Neuronal stem cell (in vitro differentiated cells): ENCODE data around the gene SPRY2.

ENCODE experiments used
- DNase-seq: peaks from one replicate; pipeline ENCODE4 v3.0.0-alpha.2; 2013; ENCODE audit warnings: low spot score
- H2AFZ ChIP-seq: one replicate; pipeline ENCODE4 v1.6.1; 2013; ENCODE audit warnings: mild to moderate bottlenecking, low read length, inconsistent platforms
- H2AK5ac ChIP-seq: 2 replicates; pipeline ENCODE4 v1.6.1; 2013; ENCODE audit warnings: low read depth, mild to moderate bottlenecking, inconsistent platforms, low read length, moderate library complexity, mixed read lengths
- H2BK120ac ChIP-seq: 2 replicates; pipeline ENCODE4 v1.6.1; 2013; ENCODE audit warnings: low read depth, mild to moderate bottlenecking, inconsistent platforms, low read length, moderate library complexity, mixed read lengths
- H2BK12ac ChIP-seq: one replicate; pipeline ENCODE4 v1.6.1; 2013; ENCODE audit warnings: low read length, inconsistent platforms
- H2BK15ac ChIP-seq: 2 replicates; pipeline ENCODE4 v1.6.1; 2013; ENCODE audit warnings: mild to moderate bottlenecking, low read length, inconsistent platforms, mixed read lengths
- H2BK5ac ChIP-seq: one replicate; pipeline ENCODE4 v1.6.1; 2013; ENCODE audit warnings: inconsistent platforms, mild to moderate bottlenecking, low read length, moderate library complexity
- H3K14ac ChIP-seq: one replicate; pipeline ENCODE4 v1.6.1; 2013; ENCODE audit warnings: low read length, inconsistent platforms
- H3K18ac ChIP-seq: 2 replicates; pipeline ENCODE4 v1.6.1; 2013; ENCODE audit warnings: low read length, inconsistent platforms
- H3K23ac ChIP-seq: 2 replicates; pipeline ENCODE4 v1.6.1; 2013; ENCODE audit warnings: low read depth, mild to moderate bottlenecking, mixed read lengths, low read length, inconsistent platforms; ENCODE audit not compliant: poor library complexity
- H3K27ac ChIP-seq: replicated peaks from 3 replicates; pipeline ENCODE4 v1.5.1; 2013; ENCODE audit warnings: low read length, inconsistent platforms
- H3K27me3 ChIP-seq, 3 experiments: 2 replicates each; pipeline ENCODE4 v1.6.1; 2013; ENCODE audit warnings: low read length in 3 of 3, mild to moderate bottlenecking in 2 of 3, inconsistent platforms in 1 of 3, low read depth in 1 of 3, mixed read lengths in 1 of 3, moderate library complexity in 1 of 3; ENCODE audit not compliant: control insufficient read depth in 3 of 3, insufficient read depth in 3 of 3
- H3K36me3 ChIP-seq, 2 donors: replicated peaks in 1 of 2; 2 replicates each; pipeline ENCODE4 v1.6.1; 2013; ENCODE audit warnings: low read length in 2 of 2; ENCODE audit not compliant: control insufficient read depth in 2 of 2, insufficient read depth in 2 of 2
- H3K4ac ChIP-seq: 2 replicates; pipeline ENCODE4 v1.6.1; 2013; ENCODE audit warnings: inconsistent platforms, mild to moderate bottlenecking, low read length, moderate library complexity
- H3K4me1 ChIP-seq, 2 donors: 1 replicate in 1 of 2; 2 replicates in 1 of 2; pipeline ENCODE4 v1.6.1; 2013; ENCODE audit warnings: low read length in 2 of 2, low read depth in 1 of 2; ENCODE audit not compliant: control insufficient read depth in 2 of 2, insufficient read depth in 1 of 2
- H3K4me2 ChIP-seq: one replicate; pipeline ENCODE4 v1.6.1; 2013; ENCODE audit warnings: mild to moderate bottlenecking, low read length, inconsistent platforms; ENCODE audit not compliant: insufficient read depth, poor library complexity, severe bottlenecking
- H3K4me3 ChIP-seq, 2 donors: 2 replicates each; pipeline ENCODE4 v1.5.1; 2013; ENCODE audit warnings: low read length in 2 of 2, mild to moderate bottlenecking in 2 of 2, inconsistent platforms in 1 of 2, moderate library complexity in 1 of 2
- H3K79me1 ChIP-seq: one replicate; pipeline ENCODE4 v1.6.1; 2013; ENCODE audit warnings: low read depth, mild to moderate bottlenecking, inconsistent platforms, low read length, moderate library complexity
- H3K9ac ChIP-seq: one replicate; pipeline ENCODE4 v1.6.1; 2013; ENCODE audit warnings: mild to moderate bottlenecking, low read depth, low read length, inconsistent platforms; ENCODE audit not compliant: poor library complexity
- H3K9me3 ChIP-seq, 2 donors: replicated peaks in 1 of 2; 2 replicates each; pipeline versions ENCODE3 to v1.6.1; 2013; ENCODE audit warnings: low read length in 2 of 2, mild to moderate bottlenecking in 2 of 2, inconsistent platforms in 1 of 2, low read depth in 1 of 2, mixed read lengths in 1 of 2, moderate library complexity in 1 of 2; ENCODE audit not compliant: control insufficient read depth in 2 of 2, insufficient read depth in 1 of 2
- H4K8ac ChIP-seq: one replicate; pipeline ENCODE4 v1.6.1; 2013; ENCODE audit warnings: low read depth, mild to moderate bottlenecking, inconsistent platforms, low read length, moderate library complexity
- H4K91ac ChIP-seq: one replicate; pipeline ENCODE4 v1.6.1; 2013; ENCODE audit warnings: low read length, low read depth, mild to moderate bottlenecking, inconsistent platforms; ENCODE audit not compliant: poor library complexity
- WGBS, 2 donors: extraction: QIAGEN DNeasy Blood & Tissue Kit; methylation state at CpG; one replicate each; pipeline ENCODE4 v1.1.7; 2013; ENCODE audit warnings: missing lambda C conversion rate in 2 of 2, mixed read lengths in 1 of 2; ENCODE audit not compliant: insufficient read length in 2 of 2, insufficient replicate concordance in 1 of 2; ENCODE audit errors: extremely low coverage in 2 of 2; 5-methylcytosine and 5-hydroxymethylcytosine counted together

Gene SPRY2

GRCh38 chr13:80331984-80332383 is 8.9 kb downstream of the SPRY2 start:
- H3K27me3 ChIP-seq, result no peaks in the 10 kb centered on the region
- no peak overlapping the region for H3K14ac ChIP-seq
- H3K4me3 ChIP-seq, result no peak overlapping the region
- H2BK5ac ChIP-seq, result no peak overlapping the region
- H3K23ac ChIP-seq, result no peak overlapping the region
- DNase-seq, result no peak
- WGBS, 2 donors, result no CpG with 5 or more reads among the region's 2 CpGs
- no peak overlapping the region for H2AK5ac ChIP-seq
- H3K9me3 ChIP-seq, result peaks cover 0 to 13% of the 10 kb centered on the region in 2 donors
- H3K4me2 ChIP-seq, result no peak overlapping the region
- no peak overlapping the region for H3K27ac ChIP-seq
- H3K36me3 ChIP-seq, result peaks cover 7 to 70% of the 10 kb centered on the region in 2 donors
- H4K91ac ChIP-seq, result no peak overlapping the region
- H3K4ac ChIP-seq, result no peak overlapping the region
- H3K4me1 ChIP-seq, result peaks cover 4 to 7% of the 10 kb centered on the region in 2 donors
- H2BK120ac ChIP-seq, result no peak overlapping the region
- no peak overlapping the region for H2BK12ac ChIP-seq
- peaks cover 2% of the 10 kb centered on the region for H3K79me1 ChIP-seq
- no peak overlapping the region for H2AFZ ChIP-seq
- no peak overlapping the region for H3K18ac ChIP-seq
- no peak overlapping the region for H4K8ac ChIP-seq
- no peak overlapping the region for H2BK15ac ChIP-seq
- no peak overlapping the region for H3K9ac ChIP-seq

GRCh38 chr13:80329250-80329649 is 11.7 kb downstream of the SPRY2 start:
- H3K4ac ChIP-seq, result no peak overlapping the region
- H3K79me1 ChIP-seq, result peaks cover 2% of the 10 kb centered on the region
- H3K36me3 ChIP-seq, result peaks cover 1 to 51% of the 10 kb centered on the region in 2 donors
- no peak overlapping the region for H3K4me2 ChIP-seq
- H3K18ac ChIP-seq, result no peak overlapping the region
- no peak overlapping the region for H2BK5ac ChIP-seq
- no peak overlapping the region for H2BK12ac ChIP-seq
- no peak overlapping the region for H3K4me3 ChIP-seq
- H3K4me1 ChIP-seq, result no peaks in the 10 kb centered on the region
- no peak overlapping the region for H2AK5ac ChIP-seq
- no peak overlapping the region for H3K9ac ChIP-seq
- H3K23ac ChIP-seq, result no peak overlapping the region
- no peak overlapping the region for H4K91ac ChIP-seq
- H3K14ac ChIP-seq, result no peak overlapping the region
- DNase-seq, result no peak
- H4K8ac ChIP-seq, result no peak overlapping the region
- H2BK120ac ChIP-seq, result no peak overlapping the region
- no peaks in the 10 kb centered on the region for H3K27me3 ChIP-seq
- no peak overlapping the region for H2AFZ ChIP-seq
- no peak overlapping the region for H3K27ac ChIP-seq
- H2BK15ac ChIP-seq, result no peak overlapping the region
- peaks cover 0 to 13% of the 10 kb centered on the region in 2 donors for H3K9me3 ChIP-seq

DNA sequence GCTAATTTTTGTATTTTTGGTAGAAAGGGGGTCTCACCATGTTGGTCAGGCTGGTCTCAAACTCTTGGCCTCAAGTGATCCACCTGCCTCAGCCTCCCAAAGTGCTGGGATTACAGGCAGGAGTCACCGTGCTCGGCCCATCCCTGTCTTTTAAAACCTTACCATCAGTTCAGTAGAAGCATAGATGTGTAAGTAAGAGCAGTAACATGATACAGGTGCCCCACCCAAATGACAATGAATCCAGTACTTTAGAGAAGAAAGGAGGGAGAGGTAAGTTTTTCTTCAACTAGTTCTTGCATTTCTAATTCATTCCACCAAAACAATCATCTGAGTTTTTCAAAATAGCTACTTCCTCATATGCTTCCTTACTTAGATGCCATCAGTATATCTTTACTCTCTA is 21.9 kb downstream of the SPRY2 start:
- H3K36me3 ChIP-seq, result peaks cover 0 to 11% of the 10 kb centered on the region in 2 donors
- no peaks in the 10 kb centered on the region for H3K4me1 ChIP-seq
- no peak overlapping the region for H3K14ac ChIP-seq
- no peaks in the 10 kb centered on the region for H3K79me1 ChIP-seq
- H3K23ac ChIP-seq, result no peak overlapping the region
- no peaks in the 10 kb centered on the region for H3K27me3 ChIP-seq
- H2AFZ ChIP-seq, result no peak overlapping the region
- H2AK5ac ChIP-seq, result no peak overlapping the region
- WGBS, 2 donors, result no CpG with 5 or more reads among the region's 2 CpGs
- H3K18ac ChIP-seq, result no peak overlapping the region
- H3K9me3 ChIP-seq, result peaks cover 0 to 8% of the 10 kb centered on the region in 2 donors
- H3K4ac ChIP-seq, result no peak overlapping the region
- no peak overlapping the region for H3K4me3 ChIP-seq
- no peak overlapping the region for H4K8ac ChIP-seq
- H2BK15ac ChIP-seq, result no peak overlapping the region
- no peak overlapping the region for H3K27ac ChIP-seq
- H2BK12ac ChIP-seq, result no peak overlapping the region
- no peak overlapping the region for H4K91ac ChIP-seq
- H3K4me2 ChIP-seq, result no peak overlapping the region
- no peak overlapping the region for H2BK5ac ChIP-seq
- no peak overlapping the region for H2BK120ac ChIP-seq
- H3K9ac ChIP-seq, result no peak overlapping the region
- DNase-seq, result no peak

DNA sequence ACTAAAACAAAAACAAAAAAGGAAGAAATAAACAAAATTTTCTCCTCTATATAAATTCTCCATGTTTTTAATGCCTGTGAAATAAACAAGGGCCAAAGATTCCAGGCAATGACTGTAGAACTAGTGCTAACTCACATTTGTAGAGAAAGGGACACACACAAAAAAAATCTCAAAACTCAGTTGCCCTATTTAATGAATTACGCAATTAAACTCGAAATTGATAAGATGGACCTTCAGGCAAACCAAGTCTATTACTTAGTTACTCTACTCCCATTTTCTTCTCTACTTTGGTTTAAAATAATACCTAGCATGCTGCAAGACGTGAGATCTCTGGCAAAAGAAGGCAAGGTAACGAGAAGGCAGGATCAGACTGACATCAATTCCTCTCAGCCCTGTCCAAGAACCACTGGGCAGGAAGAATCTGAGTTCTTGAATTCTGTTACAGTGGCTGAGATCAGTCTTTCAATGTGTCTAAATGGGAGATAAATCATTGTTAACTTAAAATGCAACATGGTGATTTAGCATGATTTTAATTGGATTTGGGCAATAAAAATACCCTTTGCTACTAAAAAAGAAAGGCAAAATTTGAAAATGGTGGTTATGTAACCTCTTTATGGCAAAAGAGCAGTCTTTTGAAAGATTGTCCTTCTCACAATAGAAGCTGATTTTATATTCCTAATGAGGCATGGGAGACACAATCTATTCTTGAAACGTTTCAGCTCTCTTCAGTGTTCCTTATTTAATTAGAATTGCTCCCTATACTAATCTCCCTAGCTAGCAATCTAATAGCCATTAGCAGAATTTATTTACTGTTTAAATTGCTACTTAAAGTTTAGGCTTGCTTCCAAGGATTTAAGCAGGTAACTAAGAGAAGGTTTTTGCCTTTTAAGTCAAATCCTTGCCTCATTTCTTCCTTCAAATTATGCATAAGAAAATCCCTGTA is 25.9 kb downstream of the SPRY2 start:
- no peak overlapping the region for H3K27ac ChIP-seq
- H3K9ac ChIP-seq, result no peak overlapping the region
- H2BK5ac ChIP-seq, result no peak overlapping the region
- H3K14ac ChIP-seq, result no peak overlapping the region
- H3K36me3 ChIP-seq, result no peaks in the 10 kb centered on the region
- H2BK12ac ChIP-seq, result no peak overlapping the region
- no peak overlapping the region for H3K4me2 ChIP-seq
- no peak overlapping the region for H4K8ac ChIP-seq
- H3K4me1 ChIP-seq, result peaks cover 0 to 4% of the 10 kb centered on the region in 2 donors
- H3K4ac ChIP-seq, result no peak overlapping the region
- no peak overlapping the region for H2BK120ac ChIP-seq
- no peak overlapping the region for H3K23ac ChIP-seq
- no peaks in the 10 kb centered on the region for H3K27me3 ChIP-seq
- no peak overlapping the region for H3K18ac ChIP-seq
- H2AFZ ChIP-seq, result no peak overlapping the region
- no CpG with 5 or more reads among the region's 5 CpGs for WGBS, 2 donors
- H4K91ac ChIP-seq, result no peak overlapping the region
- no peak overlapping the region for H2AK5ac ChIP-seq
- no peak overlapping the region for H3K4me3 ChIP-seq
- peaks cover 0 to 3% of the 10 kb centered on the region in 2 donors for H3K9me3 ChIP-seq
- no peak for DNase-seq
- H3K79me1 ChIP-seq, result no peaks in the 10 kb centered on the region
- no peak overlapping the region for H2BK15ac ChIP-seq
